Measurements from ENCODE around the gene CYP26B1. TPM values are rescaled to one million over a fixed set of nuclear protein-coding genes. Genes with fewer than 3 reads are reported as not detected.
A peak's percentile ranks its signal among the peaks of the same experiment; 100 is the strongest.

The CYP26B1 gene
- total RNA-seq, 1 donor from 2014 or later: 1.2 TPM

GRCh38 chr2:72116081-72116533, 31.6 kb downstream of the CYP26B1 start:
- DNase-seq (ENCODE audit: low spot score): peak; percentile 43
- Mint-ChIP-seq H3K4me1 (ENCODE audit: unreplicated experiment) (no peaks in the 10 kb centered on the region), H3K9me3 (ENCODE audit: unreplicated experiment) (no peaks in the 10 kb centered on the region), H3K36me3 (ENCODE audit: low read depth, unreplicated experiment) (no peaks in the 10 kb centered on the region), H3K27me3 (ENCODE audit: unreplicated experiment) (no peaks in the 10 kb centered on the region), H3K27ac (ENCODE audit: unreplicated experiment) (no peak overlapping the region), H3K4me3 (ENCODE audit: unreplicated experiment) (no peak overlapping the region)
- TF ChIP-seq, protein P1, sequence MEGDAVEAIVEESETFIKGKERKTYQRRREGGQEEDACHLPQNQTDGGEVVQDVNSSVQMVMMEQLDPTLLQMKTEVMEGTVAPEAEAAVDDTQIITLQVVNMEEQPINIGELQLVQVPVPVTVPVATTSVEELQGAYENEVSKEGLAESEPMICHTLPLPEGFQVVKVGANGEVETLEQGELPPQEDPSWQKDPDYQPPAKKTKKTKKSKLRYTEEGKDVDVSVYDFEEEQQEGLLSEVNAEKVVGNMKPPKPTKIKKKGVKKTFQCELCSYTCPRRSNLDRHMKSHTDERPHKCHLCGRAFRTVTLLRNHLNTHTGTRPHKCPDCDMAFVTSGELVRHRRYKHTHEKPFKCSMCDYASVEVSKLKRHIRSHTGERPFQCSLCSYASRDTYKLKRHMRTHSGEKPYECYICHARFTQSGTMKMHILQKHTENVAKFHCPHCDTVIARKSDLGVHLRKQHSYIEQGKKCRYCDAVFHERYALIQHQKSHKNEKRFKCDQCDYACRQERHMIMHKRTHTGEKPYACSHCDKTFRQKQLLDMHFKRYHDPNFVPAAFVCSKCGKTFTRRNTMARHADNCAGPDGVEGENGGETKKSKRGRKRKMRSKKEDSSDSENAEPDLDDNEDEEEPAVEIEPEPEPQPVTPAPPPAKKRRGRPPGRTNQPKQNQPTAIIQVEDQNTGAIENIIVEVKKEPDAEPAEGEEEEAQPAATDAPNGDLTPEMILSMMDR (IDR thresholded peaks at IDR 0.05; ENCODE audit: unreplicated experiment): peak; percentile 49

- DNase-seq (ENCODE audit: low spot score): no peak
- Mint-ChIP-seq H3K9me3 (ENCODE audit: unreplicated experiment) (no peaks in the 10 kb centered on the region), H3K36me3 (ENCODE audit: low read depth, unreplicated experiment) (no peaks in the 10 kb centered on the region), H3K27ac (ENCODE audit: unreplicated experiment) (no peak overlapping the region), H3K4me3 (ENCODE audit: unreplicated experiment) (no peak overlapping the region), H3K4me1 (ENCODE audit: unreplicated experiment) (no peaks in the 10 kb centered on the region), H3K27me3 (ENCODE audit: unreplicated experiment) (no peaks in the 10 kb centered on the region)
- TF ChIP-seq, protein P1 (IDR thresholded peaks at IDR 0.05; ENCODE audit: unreplicated experiment): no peak
Observed at GRCh38 chr2:72115110-72116080, 32.3 kb downstream of the CYP26B1 start.

DNA sequence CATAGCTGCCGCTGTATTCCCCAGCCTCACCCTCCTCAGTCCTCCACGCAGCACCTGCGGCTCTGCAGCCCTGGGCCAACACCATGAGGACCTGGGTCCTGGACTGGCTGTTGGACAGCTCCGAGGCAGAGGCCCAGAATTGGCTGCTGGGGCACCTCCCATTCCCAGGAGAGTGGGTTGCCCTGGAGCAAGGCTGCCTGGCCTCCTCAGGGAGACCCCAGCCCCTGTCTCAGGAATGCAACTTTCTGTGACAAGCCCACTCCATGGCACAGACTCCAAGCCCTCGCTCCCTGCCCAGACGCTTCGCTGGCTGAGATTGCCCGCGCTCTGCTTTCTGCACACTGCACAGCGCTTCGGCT, 33.0 kb downstream of the CYP26B1 start:
- H3K4me3 Mint-ChIP-seq (ENCODE audit: unreplicated experiment): no peak overlapping the region
- H3K36me3 Mint-ChIP-seq (ENCODE audit: low read depth, unreplicated experiment): no peaks in the 10 kb centered on the region
- TF ChIP-seq, protein P1 (IDR thresholded peaks at IDR 0.05; ENCODE audit: unreplicated experiment): no peak
- H3K9me3 Mint-ChIP-seq (ENCODE audit: unreplicated experiment): no peaks in the 10 kb centered on the region
- DNase-seq (ENCODE audit: low spot score): no peak
- no peaks in the 10 kb centered on the region for H3K4me1 Mint-ChIP-seq (ENCODE audit: unreplicated experiment)
- H3K27ac Mint-ChIP-seq (ENCODE audit: unreplicated experiment): no peak overlapping the region
- H3K27me3 Mint-ChIP-seq (ENCODE audit: unreplicated experiment): no peaks in the 10 kb centered on the region

DNA sequence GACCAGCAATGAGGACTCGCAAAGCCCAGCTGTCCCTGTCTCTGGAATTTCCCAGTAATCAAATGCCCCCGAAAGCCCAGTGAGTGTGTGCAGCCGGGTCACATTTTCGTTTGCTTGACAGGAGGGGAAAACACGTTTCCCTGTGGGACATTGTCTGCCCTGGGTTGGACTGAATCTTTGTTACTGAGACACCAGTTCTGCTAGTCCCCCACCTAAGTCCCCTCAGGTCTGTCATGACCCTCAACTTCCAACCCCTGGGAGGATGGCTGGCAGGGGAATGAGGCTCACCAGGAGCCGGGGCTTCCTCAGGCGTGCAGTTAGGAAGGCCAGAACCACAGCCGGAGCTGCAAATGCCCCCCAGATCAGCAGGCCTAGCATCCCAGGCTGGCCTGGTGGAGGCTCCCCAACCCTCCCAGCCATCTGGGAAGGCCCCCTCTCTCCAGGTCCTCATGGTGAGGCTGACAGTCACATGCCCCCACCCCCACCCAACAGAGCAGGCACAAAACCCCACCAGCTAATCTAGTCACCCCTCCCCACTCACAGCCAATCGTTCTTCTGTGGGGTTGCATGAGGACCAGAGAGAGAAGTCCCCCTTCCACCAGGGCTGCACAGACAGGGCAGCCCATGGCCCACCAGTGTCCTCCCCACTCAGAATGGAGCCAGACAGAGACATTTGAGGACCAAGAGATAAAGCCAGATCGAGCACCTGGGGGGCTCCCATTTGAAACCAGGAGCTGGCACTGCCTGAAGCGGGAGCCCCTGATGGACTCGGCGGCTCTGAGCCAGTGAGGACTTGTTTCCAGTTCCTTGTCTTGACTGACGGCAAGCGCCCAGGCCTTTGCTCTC, 33.6 kb downstream of the CYP26B1 start:
- TF ChIP-seq, protein P1 (IDR thresholded peaks at IDR 0.05; ENCODE audit: unreplicated experiment): no peak
- DNase-seq (ENCODE audit: low spot score): no peak
- Mint-ChIP-seq H3K27ac (ENCODE audit: unreplicated experiment) (no peak overlapping the region), H3K9me3 (ENCODE audit: unreplicated experiment) (no peaks in the 10 kb centered on the region), H3K36me3 (ENCODE audit: low read depth, unreplicated experiment) (no peaks in the 10 kb centered on the region), H3K27me3 (ENCODE audit: unreplicated experiment) (no peaks in the 10 kb centered on the region), H3K4me1 (ENCODE audit: unreplicated experiment) (no peaks in the 10 kb centered on the region), H3K4me3 (ENCODE audit: unreplicated experiment) (no peak overlapping the region)
